Muscle of back (tissue), 11 donors: ENCODE results near the gene ZNF625. TPM values are rescaled to one million over a fixed set of nuclear protein-coding genes. Genes with fewer than 3 reads are reported as not detected.
"Not testable (repeated sequence)": the region's sequence is repeated elsewhere in the genome, so short reads cannot be mapped to it uniquely, and the experiment has no call there.

ENCODE experiments used
- DNase-seq, 3 donors: peaks; one replicate each; pipeline versions ENCODE4 v3.0.0 to v3.0.0-alpha.2; 2013
- polyA plus RNA-seq, 10 donors: library from polyadenylated mRNA; unstranded; fragments of 120-200 nt; gene quantifications; one replicate each; pipeline ENCODE4 v1.2.1, GENCODE V29; 2013; ENCODE audit not compliant: insufficient read length in 10 of 10

The ZNF625 gene
- polyA plus RNA-seq, 10 donors = 3.8 to 7.4 (median 5.3) TPM

DNA sequence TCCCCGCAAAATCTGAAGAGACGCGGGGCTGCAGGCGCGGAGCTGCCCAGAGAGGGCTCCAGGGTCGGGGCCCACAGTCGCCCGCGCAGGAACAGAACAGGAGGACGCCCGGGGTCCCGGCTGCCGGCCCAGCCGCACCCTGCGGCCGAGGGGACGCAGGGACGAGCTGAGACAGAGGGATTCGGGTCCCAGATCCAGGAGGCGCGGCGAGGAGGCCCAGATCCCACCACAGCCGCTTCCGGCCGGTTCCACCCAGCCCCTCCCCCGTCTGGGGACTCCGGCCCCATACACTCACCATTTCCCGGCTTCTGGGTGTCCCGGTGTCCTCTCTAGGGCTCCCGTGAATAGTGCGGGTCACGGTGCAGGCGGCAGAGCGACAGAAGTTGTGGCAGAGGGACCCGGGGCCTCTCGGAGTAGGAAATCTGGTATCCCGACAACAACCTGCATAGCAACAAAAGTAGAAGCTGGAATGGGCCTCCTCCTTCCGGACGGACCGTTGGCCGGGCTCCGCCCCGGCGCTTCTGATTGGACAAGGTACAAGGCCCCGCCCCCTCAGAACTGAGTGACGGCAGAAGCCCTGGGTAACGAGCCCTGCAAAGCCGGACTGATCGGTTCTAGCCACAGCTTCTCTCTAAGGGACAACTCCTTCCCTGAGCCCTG is 16.5 kb downstream of the ZNF625 start, which contains the start of gene ZNF20:
TSS of gene ZNF20 (minus strand) at position 466 of the 660 bp plus-strand sequence. CDS start at position 298, 168 bp downstream.
- DNase-seq = peak; percentile 94 to 98 (median 97)

GRCh38 chr19:12139269-12139668 is 17.3 kb downstream of the ZNF625 start:
- DNase-seq = peak in 1 of 3 donors; percentile 29

GRCh38 chr19:12137221-12137940 is 19.2 kb downstream of the ZNF625 start:
- no peak for DNase-seq

DNA sequence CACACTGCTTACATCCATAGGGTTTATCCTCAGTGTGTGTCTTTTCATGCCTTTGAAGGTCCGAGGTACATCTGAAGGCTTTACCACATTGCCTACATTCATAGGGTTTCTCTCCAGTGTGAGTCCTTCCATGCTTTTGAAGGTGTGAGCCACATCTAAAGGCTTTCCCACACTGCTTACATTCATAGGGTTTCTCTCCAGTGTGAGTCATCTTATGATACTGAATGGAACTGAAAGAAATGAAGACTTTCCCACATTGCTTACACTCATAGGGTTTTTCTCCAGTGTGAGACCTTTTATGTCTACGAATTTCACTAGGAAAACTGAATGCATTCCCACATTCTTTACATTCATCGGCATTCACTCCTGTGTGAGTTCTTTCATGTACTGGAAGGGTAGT is 23.5 kb downstream of the ZNF625 start:
- DNase-seq = no peak

- DNase-seq = no peak
Measured at GRCh38 chr19:12126707-12127106, 29.8 kb downstream of the ZNF625 start.

DNA sequence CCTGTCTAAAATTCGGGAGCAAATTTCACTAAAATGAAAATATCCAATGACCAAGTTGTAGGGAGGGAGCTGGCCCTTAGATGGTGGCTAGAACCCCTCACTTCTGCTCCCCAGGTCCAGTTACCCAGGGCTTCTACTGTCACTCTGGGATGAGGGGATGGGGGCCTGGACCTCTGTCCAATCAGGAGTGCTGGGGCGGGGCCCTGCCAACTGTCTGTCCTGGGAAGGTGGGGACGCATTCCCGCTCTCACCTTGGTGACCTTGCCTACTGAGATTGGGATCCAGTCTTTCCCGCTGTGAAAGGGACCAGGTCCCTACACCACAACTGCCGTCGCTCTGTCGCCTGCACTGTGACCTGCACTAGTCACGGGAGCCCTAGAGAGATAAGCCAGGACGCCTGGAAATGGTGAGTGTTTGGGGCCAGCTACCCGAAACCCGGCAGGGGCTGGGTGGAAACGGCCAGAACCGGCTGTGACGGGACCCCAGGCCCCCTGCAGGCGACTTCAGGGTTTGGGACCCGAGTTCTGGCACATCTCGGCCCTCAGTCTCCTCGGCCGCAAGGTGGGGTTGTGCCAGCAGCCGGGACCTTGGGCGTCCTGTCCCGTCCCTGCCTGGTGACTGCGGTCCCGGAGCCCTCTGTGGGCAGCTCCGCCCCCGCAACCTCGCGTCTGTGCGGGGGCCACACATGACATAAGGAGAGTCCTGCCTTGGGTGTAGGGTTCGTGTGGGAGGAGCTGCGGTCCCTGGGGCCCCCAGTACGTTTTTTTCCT is 39.1 kb downstream of the ZNF625 start:
- DNase-seq = no peak

- no peak for DNase-seq
Measured at GRCh38 chr19:12113121-12113520, 43.4 kb downstream of the ZNF625 start.

DNA sequence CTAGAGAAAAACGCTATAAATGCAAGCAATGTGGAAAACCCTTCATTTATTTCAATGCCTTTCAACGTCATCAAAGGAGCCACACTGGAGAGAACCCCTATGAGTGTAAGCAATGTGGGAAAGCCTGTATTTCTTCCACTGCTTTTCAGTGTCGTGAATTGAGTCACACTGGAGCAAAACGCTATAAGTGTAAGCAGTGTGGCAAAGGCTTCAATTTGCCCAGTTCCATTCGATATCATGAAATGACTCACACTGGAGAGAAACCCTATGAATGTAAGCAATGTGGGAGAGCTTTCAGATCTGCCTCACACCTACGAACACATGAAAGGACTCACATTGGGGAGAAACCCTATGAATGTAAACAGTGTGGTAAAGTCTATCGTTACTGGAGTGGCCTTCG is 43.8 kb downstream of the ZNF625 start:
- no peak for DNase-seq

GRCh38 chr19:12111943-12112637 is 44.4 kb downstream of the ZNF625 start:
- DNase-seq = no peak

- no peak for DNase-seq
Measured at GRCh38 chr19:12111176-12111575, 45.4 kb downstream of the ZNF625 start.

DNA sequence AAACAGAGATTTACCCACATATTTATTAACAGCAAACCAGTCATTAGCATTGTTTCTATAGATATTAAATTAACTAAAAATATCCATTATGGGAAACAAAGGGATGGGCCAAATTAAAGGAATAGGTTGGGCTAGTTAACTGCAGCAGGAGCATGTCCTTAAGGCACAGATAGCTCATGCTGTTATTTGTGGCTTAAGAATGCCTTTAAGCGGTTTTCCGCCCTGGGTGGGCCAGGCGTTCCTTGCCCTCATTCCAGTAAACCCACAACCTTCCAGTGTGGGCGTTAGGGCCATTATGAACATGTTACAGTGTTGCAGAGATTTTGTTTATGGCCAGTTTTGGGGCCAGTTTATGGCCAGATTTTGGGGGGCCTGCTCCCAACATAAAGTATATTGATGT is 52.6 kb downstream of the ZNF625 start:
- not testable (repeated sequence) for DNase-seq

DNA sequence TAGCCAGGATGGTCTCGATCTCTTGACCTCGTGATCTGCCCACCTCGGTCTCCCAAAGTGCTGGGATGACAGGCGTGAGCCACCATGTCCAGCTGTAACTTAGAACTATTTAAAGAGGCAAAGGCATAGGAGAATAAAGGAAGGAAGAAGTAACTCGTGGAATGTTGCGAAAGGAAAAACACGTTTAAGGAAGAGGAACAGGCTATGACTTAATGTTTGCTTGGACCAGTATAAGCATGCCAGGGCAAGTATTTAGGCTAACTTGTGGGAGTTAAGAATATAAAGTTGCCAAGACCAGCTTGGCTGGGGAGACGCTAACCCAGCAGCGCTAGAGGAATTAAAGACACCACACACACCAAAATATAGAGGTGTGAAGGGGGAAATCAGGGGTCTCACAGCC is 58.5 kb downstream of the ZNF625 start:
- DNase-seq = no peak

DNA sequence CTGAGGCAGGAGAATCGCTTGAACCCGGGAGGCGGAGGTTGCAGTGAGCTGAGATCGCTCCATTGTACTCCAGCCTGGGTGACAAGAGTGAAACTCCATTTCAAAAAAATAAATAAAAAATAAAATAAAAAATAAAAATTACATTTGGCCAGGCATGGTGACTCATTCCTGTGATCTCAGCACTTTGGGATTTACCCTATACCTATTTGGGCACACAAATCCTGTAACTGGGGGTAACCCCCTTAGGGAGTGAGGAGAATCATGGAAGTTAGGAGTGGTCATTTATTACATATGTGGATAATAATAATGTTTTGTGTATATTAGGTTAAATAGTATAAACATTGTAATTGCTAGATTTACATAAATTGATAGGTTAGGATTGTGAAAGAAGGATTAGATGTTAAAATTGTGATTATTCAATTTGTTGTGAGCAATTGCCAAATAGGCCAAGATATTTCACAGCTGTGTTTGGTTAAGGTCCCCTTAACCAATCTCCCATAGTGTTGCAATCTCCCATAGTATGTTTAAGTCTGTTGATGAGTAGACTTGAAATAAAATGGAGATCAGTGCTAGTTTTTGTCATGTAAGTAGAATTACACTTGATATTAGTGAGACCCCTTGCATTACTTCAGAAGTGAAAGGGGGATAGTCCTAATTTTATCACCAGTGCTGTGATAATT is 61.3 kb downstream of the ZNF625 start:
- no peak for DNase-seq

Other genes starting within 250 kb of the ZNF625 start
- gene ZNF700, start 231.6 kb downstream of the ZNF625 start, polyA plus RNA-seq = 10 to 100 TPM in 2 of 10 donors, 1 to 10 TPM in 8; 3.7 to 12.0 (median 7.1) TPM
- 1 to 10 TPM; 1.0 to 2.4 (median 1.8) TPM for gene ZNF763, start 191.7 kb downstream of the ZNF625 start, polyA plus RNA-seq
- gene ZNF433, start 121.1 kb downstream of the ZNF625 start, polyA plus RNA-seq = 1 to 10 TPM; 2.2 to 5.6 (median 4.4) TPM
- gene ZNF878, start 103.8 kb downstream of the ZNF625 start, polyA plus RNA-seq = under 1 TPM; 0.17 to 0.80 (median 0.41) TPM
- 10 to 100 TPM in 3 of 10 donors, 1 to 10 TPM in 7; 6.2 to 12.0 (median 8.9) TPM for gene ZNF844, start 92.0 kb downstream of the ZNF625 start, polyA plus RNA-seq
- 1 to 10 TPM; 1.2 to 4.5 (median 2.3) TPM for gene ZNF20, start 16.4 kb downstream of the ZNF625 start, polyA plus RNA-seq
- 1 to 10 TPM; 6.0 to 9.3 (median 8.1) TPM for gene ZNF136, start 6.4 kb upstream of the ZNF625 start, polyA plus RNA-seq
- gene ZNF44, start 138.1 kb upstream of the ZNF625 start, polyA plus RNA-seq = 10 to 100 TPM in 4 of 10 donors, 1 to 10 TPM in 6; 6.0 to 13.0 (median 8.4) TPM
- 1 to 10 TPM; 1.2 to 3.3 (median 2.3) TPM for gene ZNF563, start 176.9 kb upstream of the ZNF625 start, polyA plus RNA-seq
- 1 to 10 TPM; 1.2 to 2.6 (median 2.3) TPM for gene ZNF442, start 208.9 kb upstream of the ZNF625 start, polyA plus RNA-seq
- 1 to 10 TPM; 3.4 to 5.8 (median 4.3) TPM for gene ZNF799, start 244.5 kb upstream of the ZNF625 start, polyA plus RNA-seq